PC-9 (cell line): ENCODE measurements around the gene ARHGAP22. TPM values are rescaled to one million over a fixed set of nuclear protein-coding genes. Genes with fewer than 3 reads are reported as not detected.

Experiments
- Bru-seq: library from RNA; stranded (reverse); fragments of 400-500 nt; gene quantifications from one replicate; lab custom pipeline; 2021; lab: Mats Ljungman, UMichigan
- BruChase-seq, 2 experiments: library from RNA; stranded (reverse); fragments of 400-500 nt; gene quantifications; one replicate each; lab custom pipeline; 2021; lab: Mats Ljungman, UMichigan
- BruUV-seq: library from RNA; stranded (reverse); fragments of 400-500 nt; replicated peaks from 2 replicates; lab custom pipeline; 2021; lab: Mats Ljungman, UMichigan
- CTCF ChIA-PET: fragments of 300-600 bp; sonication (Branson Sonifier 250); formaldehyde crosslinking; loops from one replicate; lab custom pipeline; 2022; ENCODE audit warnings: antibody characterized with exemption; lab: Charles Lee
- POLR2A ChIA-PET: fragments of 300-600 bp; sonication (Branson Sonifier 250); formaldehyde crosslinking; loops from one replicate; lab custom pipeline; 2022; ENCODE audit warnings: antibody characterized with exemption; ENCODE audit not compliant: unreplicated experiment; lab: Charles Lee
- DNase-seq, 2 experiments: peaks; one replicate each; pipeline versions ENCODE4 v3.0.0 to v3.0.0-alpha.2; 2015 to 2022; ENCODE audit warnings: mixed read lengths in 1 of 2
- H2AFZ ChIP-seq: fragments of 200-600 bp; sonication (generic); 2 replicates; pipeline ENCODE4 v1.8.1; 2017; ENCODE audit warnings: antibody characterized with exemption
- H3F3A ChIP-seq: fragments of 200-600 bp; sonication (generic); 2 replicates; pipeline ENCODE4 v1.8.1; 2017; ENCODE audit warnings: antibody characterized with exemption, mild to moderate bottlenecking, low read depth; ENCODE audit not compliant: insufficient read depth
- H3K27ac ChIP-seq: fragments of 200-600 bp; sonication (generic); 2 replicates; pipeline ENCODE4 v1.6.1; 2016; ENCODE audit warnings: mixed run types
- H3K27me3 ChIP-seq: fragments of 200-600 bp; sonication (generic); 2 replicates; pipeline ENCODE4 v1.6.1; 2016; ENCODE audit warnings: low read depth, mixed run types; ENCODE audit not compliant: insufficient read depth
- H3K36me3 ChIP-seq: fragments of 200-600 bp; sonication (generic); 2 replicates; pipeline ENCODE4 v1.6.1; 2016; ENCODE audit warnings: low read depth, mixed run types
- H3K4me1 ChIP-seq: fragments of 200-600 bp; sonication (generic); replicated peaks from 2 replicates; pipeline ENCODE4 v1.6.1; 2016; ENCODE audit warnings: mixed run types; ENCODE audit not compliant: insufficient read depth
- H3K4me2 ChIP-seq: fragments of 200-600 bp; sonication (generic); 2 replicates; pipeline ENCODE4 v1.6.1; 2017; ENCODE audit warnings: mixed run types
- H3K4me3 ChIP-seq: fragments of 200-600 bp; sonication (generic); 2 replicates; pipeline ENCODE4 v1.6.1; 2016; ENCODE audit warnings: mixed run types
- H3K79me2 ChIP-seq: fragments of 200-600 bp; sonication (generic); 2 replicates; pipeline ENCODE4 v1.6.1; 2017; ENCODE audit warnings: low read depth, mixed run types
- H3K9me2 ChIP-seq: fragments of 200-600 bp; sonication (generic); 2 replicates; pipeline ENCODE4 v1.8.1; 2017; ENCODE audit warnings: mild to moderate bottlenecking; ENCODE audit not compliant: insufficient read depth
- H3K9me3 ChIP-seq: fragments of 200-600 bp; sonication (generic); 2 replicates; pipeline ENCODE4 v1.8.1; 2016; ENCODE audit warnings: low read depth; ENCODE audit not compliant: insufficient read depth
- H4K20me1 ChIP-seq: fragments of 200-600 bp; sonication (generic); 2 replicates; pipeline ENCODE4 v1.8.1; 2017; ENCODE audit not compliant: insufficient read depth
- CTCF ChIP-seq: fragments of 200-600 bp; sonication (generic); conservative IDR thresholded peaks from 2 replicates; pipeline ENCODE4 v1.6.1; 2017; ENCODE audit warnings: mixed run types, antibody characterized with exemption, mild to moderate bottlenecking, moderate library complexity
- EZH2 ChIP-seq: fragments of 200-600 bp; sonication (generic); IDR thresholded peaks from 2 replicates; pipeline ENCODE4 v1.8.0; 2017; ENCODE audit warnings: antibody characterized with exemption, low read depth
- intact Hi-C: fragments of 100-400 bp; cut with micrococcal nuclease; formaldehyde crosslinking; loops from one replicate; pipeline ENCODE4 v1.10.0; 2022; ENCODE audit not compliant: unreplicated experiment
- long read RNA-seq: library from polyadenylated mRNA; stranded (forward); transcript quantifications from one replicate; pipeline ENCODE4 v2.0.0, GENCODE V29; 2022
- total RNA-seq: library from RNA; stranded (reverse); gene quantifications from 2 replicates; pipeline ENCODE4 v1.2.3, GENCODE V29; 2021

The ARHGAP22 gene
- total RNA-seq (3.2 and 4.0 TPM in 2 replicates), Bru-seq, nascent RNA (percentile 43 among the genes with signal in this experiment), BruChase-seq, experiment 1, labeled RNA remaining after a 2-hour chase (percentile 36 among the genes with signal in this experiment), BruChase-seq, experiment 2, labeled RNA remaining after a 6-hour chase (percentile 26 among the genes with signal in this experiment)
- long read RNA-seq, partial matches to known transcripts: 1 of 1 reads
- long read RNA-seq, other reads (novel, unspliced or antisense): 0 of 1 reads

- no peaks in the 10 kb centered on the region for H3K27me3 ChIP-seq
- H3K79me2 ChIP-seq: no peaks in the 10 kb centered on the region
- peaks cover 45% of the 10 kb centered on the region for H3K4me1 ChIP-seq
- H2AFZ ChIP-seq: peak within 1 kb of the TSS; percentile 85
- peak within 1 kb of the TSS; percentile 60 for H3K4me3 ChIP-seq
- DNase-seq: peak in 1 of 2 experiments; percentile 41
- intact Hi-C loops: loop anchor here (2.0 kb wide), 1 partner anchor 20 kb away; no protein-coding TSS in a partner anchor
- TF ChIP-seq CTCF (no peak), EZH2 (no peak)
- H3K9me3 ChIP-seq: no peaks in the 10 kb centered on the region
- H4K20me1 ChIP-seq: no peaks in the 10 kb centered on the region
- BruUV-seq: no TSS peak
- no peaks in the 10 kb centered on the region for H3K9me2 ChIP-seq
- H3K4me2 ChIP-seq: peak within 1 kb of the TSS; percentile 97
- no peak within 1 kb of the TSS for H3K27ac ChIP-seq
- no peaks in the 10 kb centered on the region for H3K36me3 ChIP-seq
- POLR2A ChIA-PET: no interaction called here
- CTCF ChIA-PET: no interaction called here
- peaks cover 29% of the 10 kb centered on the region for H3F3A ChIP-seq
Observed at GRCh38 chr10:48604991-48605508, at the start of gene ARHGAP22. Gene ARHGAP22 (minus strand): TSS chr10:48605073. CDS start chr10:48604796, 277 bp downstream.

GRCh38 chr10:48653944-48654698 lies 49.2 kb upstream of the ARHGAP22 start:
- Histone ChIP-seq H2AFZ (no peak overlapping the region), H3K4me3 (no peak overlapping the region), H3K27me3 (no peaks in the 10 kb centered on the region), H3K27ac (no peak overlapping the region), H3F3A (no peaks in the 10 kb centered on the region), H4K20me1 (no peaks in the 10 kb centered on the region), H3K9me2 (no peaks in the 10 kb centered on the region), H3K4me1 (peaks cover 12% of the 10 kb centered on the region; the same call in 1 of the 2 replicates), H3K79me2 (no peaks in the 10 kb centered on the region), H3K4me2 (no peak overlapping the region), H3K36me3 (no peaks in the 10 kb centered on the region), H3K9me3 (no peaks in the 10 kb centered on the region)
- no peak for TF ChIP-seq CTCF
- no peak for TF ChIP-seq EZH2
- BruUV-seq: no TSS peak
- DNase-seq: no peak
- ChIA-PET POLR2A (no interaction called here), CTCF (no interaction called here)
- intact Hi-C loops: no loop called here

- Histone ChIP-seq H3K9me2 (no peaks in the 10 kb centered on the region), H3K27me3 (no peaks in the 10 kb centered on the region), H3K4me1 (peaks cover 12% of the 10 kb centered on the region; the same call in 1 of the 2 replicates), H3K79me2 (no peaks in the 10 kb centered on the region), H3K4me3 (no peak overlapping the region), H2AFZ (no peak overlapping the region), H3K36me3 (no peaks in the 10 kb centered on the region), H3K27ac (no peak overlapping the region), H3K9me3 (no peaks in the 10 kb centered on the region), H4K20me1 (no peaks in the 10 kb centered on the region), H3K4me2 (no peak overlapping the region), H3F3A (no peaks in the 10 kb centered on the region)
- intact Hi-C loops: no loop called here
- BruUV-seq: no TSS peak
- no peak for DNase-seq
- POLR2A ChIA-PET: no interaction called here
- TF ChIP-seq CTCF: no peak
- no peak for TF ChIP-seq EZH2
- CTCF ChIA-PET: no interaction called here
Observed at GRCh38 chr10:48653347-48653746, 48.5 kb upstream of the ARHGAP22 start.
